SK-N-SH (cell line): Measurements from ENCODE around the gene BGN. TPM values are rescaled to one million over a fixed set of nuclear protein-coding genes. Genes with fewer than 3 reads are reported as not detected.

Experiments
- CTCF ChIA-PET: fragments of 300-600, 350-600 bp; formaldehyde crosslinking; extraction: SDS; loops from one replicate; lab custom pipeline; 2021; lab: Yijun Ruan, JAX
- POLR2A ChIA-PET: fragments of 350-600 bp; sonication (Branson Sonifier 250); formaldehyde crosslinking; extraction: SDS; loops from one replicate; lab custom pipeline; 2020; ENCODE audit warnings: antibody characterized with exemption, inconsistent platforms; lab: Yijun Ruan, JAX
- DNase-seq: peaks from one replicate; pipeline ENCODE4 v3.0.0; 2012
- H2AFZ ChIP-seq: fragments of 200-600 bp; sonication (generic); 2 replicates; pipeline ENCODE4 v1.8.1; 2016; ENCODE audit warnings: antibody characterized with exemption, mild to moderate bottlenecking, low read depth
- H3F3A ChIP-seq: fragments of 200-600 bp; sonication (generic); replicated peaks from 2 replicates; pipeline ENCODE3; 2016; ENCODE audit warnings: antibody characterized with exemption, mild to moderate bottlenecking; ENCODE audit not compliant: insufficient read depth
- H3K27ac ChIP-seq, 2 experiments: fragments of 200-500 bp in 1 of 2; fragments of 200-600 bp in 1 of 2; sonication (Bioruptor generic) in 1 of 2; sonication (generic), shearing (Covaris generic) in 1 of 2; 2 replicates each; pipeline versions ENCODE4 v1.5.1 to v1.6.1; 2014 to 2016; ENCODE audit warnings: low read depth in 2 of 2, inconsistent platforms in 1 of 2, low read length in 1 of 2, mild to moderate bottlenecking in 1 of 2, mixed read lengths in 1 of 2
- H3K27me3 ChIP-seq: fragments of 200-600 bp; sonication (generic), shearing (Covaris generic); 2 replicates; pipeline ENCODE4 v1.6.1; 2016; ENCODE audit warnings: mixed run types; ENCODE audit not compliant: insufficient read depth
- H3K36me3 ChIP-seq, 2 experiments: fragments of 200-500 bp in 1 of 2; fragments of 200-600 bp in 1 of 2; sonication (Bioruptor generic) in 1 of 2; sonication (generic) in 1 of 2; replicated peaks in 1 of 2; 2 replicates each; pipeline versions ENCODE3 to v1.5.1; 2014 to 2016; ENCODE audit warnings: low read length in 1 of 2, mild to moderate bottlenecking in 1 of 2; ENCODE audit not compliant: insufficient read depth in 2 of 2, control insufficient read depth in 1 of 2
- H3K4me1 ChIP-seq, 2 experiments: fragments of 200-500 bp in 1 of 2; fragments of 200-600 bp in 1 of 2; sonication (Bioruptor generic) in 1 of 2; sonication (generic), shearing (Covaris generic) in 1 of 2; 2 replicates each; pipeline versions ENCODE4 v1.5.1 to v1.6.1; 2014 to 2016; ENCODE audit warnings: low read depth in 1 of 2, low read length in 1 of 2, mixed run types in 1 of 2; ENCODE audit not compliant: insufficient read depth in 2 of 2, control insufficient read depth in 1 of 2
- H3K4me2 ChIP-seq: fragments of 200-600 bp; sonication (generic), shearing (Covaris generic); 2 replicates; pipeline ENCODE4 v1.6.1; 2017; ENCODE audit warnings: mixed run types
- H3K4me3 ChIP-seq, 2 experiments: fragments of 200-500 bp in 1 of 2; fragments of 200-600 bp in 1 of 2; sonication (Bioruptor generic) in 1 of 2; sonication (generic), shearing (Covaris generic) in 1 of 2; 2 replicates each; pipeline versions ENCODE4 v1.5.1 to v1.8.1; 2014 to 2016; ENCODE audit warnings: low read depth in 2 of 2, inconsistent platforms in 1 of 2, low read length in 1 of 2, mild to moderate bottlenecking in 1 of 2, mixed read lengths in 1 of 2, moderate library complexity in 1 of 2
- H3K79me2 ChIP-seq: fragments of 200-600 bp; sonication (generic); 2 replicates; pipeline ENCODE4 v1.8.1; 2017; ENCODE audit warnings: mild to moderate bottlenecking; ENCODE audit not compliant: insufficient read depth
- H3K9ac ChIP-seq: fragments of 200-600 bp; sonication (generic); 2 replicates; pipeline ENCODE4 v1.6.1; 2017; ENCODE audit warnings: mixed run types
- H3K9me2 ChIP-seq: fragments of 200-600 bp; sonication (generic); 2 replicates; pipeline ENCODE4 v1.6.1; 2017; ENCODE audit warnings: mixed run types
- H3K9me3 ChIP-seq: fragments of 200-600 bp; sonication (generic); 2 replicates; pipeline ENCODE4 v1.6.1; 2017; ENCODE audit warnings: mixed run types, mild to moderate bottlenecking, moderate library complexity
- H4K20me1 ChIP-seq: fragments of 200-600 bp; sonication (generic); 2 replicates; pipeline ENCODE4 v1.6.1; 2017; ENCODE audit warnings: mild to moderate bottlenecking, mixed run types; ENCODE audit not compliant: insufficient read depth
- CHD2 ChIP-seq: fragments of 150-350 bp; IDR thresholded peaks from 2 replicates; pipeline ENCODE4 v1.6.1; 2018; ENCODE audit warnings: low read length; ENCODE audit not compliant: partially characterized antibody
- FOXJ3 ChIP-seq: sonication (generic); formaldehyde crosslinking; IDR thresholded peaks from 2 replicates; pipeline ENCODE4 v1.5.1; 2020; ENCODE audit warnings: mild to moderate bottlenecking, missing genetic modification reagents
- GABPA ChIP-seq: IDR thresholded peaks from 2 replicates; pipeline ENCODE4 v1.4.0; 2012; ENCODE audit warnings: low read depth, mild to moderate bottlenecking
- MEF2A ChIP-seq: IDR thresholded peaks from 2 replicates; pipeline ENCODE4 v1.4.0; 2012; ENCODE audit warnings: low read depth, borderline replicate concordance
- MXI1 ChIP-seq: IDR thresholded peaks from 2 replicates; pipeline ENCODE4 v1.6.1; 2012; ENCODE audit warnings: mild to moderate bottlenecking, low read depth, low read length, improper control_type of control experiment
- NFIC ChIP-seq: IDR thresholded peaks from 2 replicates; pipeline ENCODE4 v1.4.0; 2012; ENCODE audit warnings: borderline replicate concordance
- POLR2AphosphoS5 ChIP-seq: IDR thresholded peaks from 2 replicates; pipeline ENCODE4 v1.6.1; 2012; ENCODE audit warnings: low read depth, low read length
- RCOR1 ChIP-seq: fragments of 150-350 bp; IDR thresholded peaks from 2 replicates; pipeline ENCODE4 v1.6.1; 2017; ENCODE audit warnings: antibody characterized with exemption, low read length
- RFX5 ChIP-seq: IDR thresholded peaks from 2 replicates; pipeline ENCODE4 v1.6.1; 2012; ENCODE audit warnings: mild to moderate bottlenecking, improper control_type of control experiment, low read length
- RXRA ChIP-seq: IDR thresholded peaks from 2 replicates; pipeline ENCODE4 v1.4.0; 2012; ENCODE audit warnings: low read depth, mild to moderate bottlenecking, borderline replicate concordance
- SIN3A ChIP-seq: IDR thresholded peaks from 2 replicates; pipeline ENCODE4 v1.6.1; 2012; ENCODE audit warnings: low read depth, mild to moderate bottlenecking, low read length, moderate library complexity, borderline replicate concordance
- SMC3 ChIP-seq: IDR thresholded peaks from 2 replicates; pipeline ENCODE4 v1.6.1; 2012; ENCODE audit warnings: low read depth, low read length, improper control_type of control experiment
- TEAD4 ChIP-seq: IDR thresholded peaks from 2 replicates; pipeline ENCODE4 v1.4.0; 2012; ENCODE audit warnings: mild to moderate bottlenecking, borderline replicate concordance; ENCODE audit not compliant: insufficient read depth
- YY1 ChIP-seq: IDR thresholded peaks from 2 replicates; pipeline ENCODE4 v1.4.0; 2012; ENCODE audit warnings: low read depth, mild to moderate bottlenecking
- WGBS: methylation state at CpG from one replicate; pipeline ENCODE4 v1.1.6; 2017; ENCODE audit warnings: low lambda C conversion rate; 5-methylcytosine and 5-hydroxymethylcytosine counted together
- polyA plus RNA-seq, 3 experiments: library from polyadenylated mRNA; depleted of rRNA; stranded (reverse); fragments of >200 nt; gene quantifications; 2 replicates each; pipeline ENCODE4 v1.2.3, GENCODE V29; 2012
- TF ChIP-seq, protein P1 (sequence below): IDR thresholded peaks from 2 replicates; pipeline ENCODE4; 2012
- TF ChIP-seq, protein P2 (sequence below): fragments of 200-600 bp; sonication (generic); IDR thresholded peaks from 2 replicates; pipeline ENCODE4 v1.6.1; 2017; ENCODE audit warnings: antibody characterized with exemption, mild to moderate bottlenecking, moderate library complexity
- TF ChIP-seq, protein P3 (sequence below): IDR thresholded peaks from 2 replicates; pipeline ENCODE4 v1.4.0; 2012; ENCODE audit warnings: low read depth
- TF ChIP-seq, protein P4 (sequence below): IDR thresholded peaks from 2 replicates; pipeline ENCODE4 v1.4.0; 2012; ENCODE audit warnings: low read depth, borderline replicate concordance
- TF ChIP-seq, protein P5 (sequence below): fragments of 150-350 bp; IDR thresholded peaks from 2 replicates; pipeline ENCODE4 v1.6.1; 2017; ENCODE audit warnings: antibody characterized with exemption, low read length, low read depth, borderline replicate concordance

BGN gene
- polyA plus RNA-seq, 1 of the 3 experiments (the other 2 are of a cell fraction): 28.9 TPM

DNA sequence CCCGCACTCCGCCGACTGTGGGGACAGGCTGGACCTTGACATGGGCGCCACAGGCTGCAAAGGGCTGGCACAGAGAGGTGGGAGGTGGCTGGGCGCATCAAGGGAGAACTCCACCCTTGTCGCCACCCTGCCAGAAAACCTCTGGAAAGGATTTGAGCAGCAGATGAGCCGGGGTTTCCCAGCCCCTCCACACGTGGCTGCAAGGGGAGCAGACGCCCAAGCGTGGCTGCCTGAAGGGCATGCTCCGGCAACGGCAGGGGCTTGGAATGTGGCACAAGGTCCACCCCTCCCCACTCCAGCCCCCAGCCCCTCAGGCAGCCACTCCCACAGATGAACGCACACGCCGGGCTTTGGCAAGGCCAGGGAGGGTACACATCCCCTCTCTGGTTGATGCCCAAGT, 4.6 kb downstream of the BGN start:
- Histone ChIP-seq H3K4me1 (peaks cover 0 to 29% of the 10 kb centered on the region in 2 experiments; a peak in 1 of 4 replicates), H3K27ac (peak overlapping the region in 1 of 2 experiments; percentile 81; a peak in 2 of 4 replicates), H3K9me2 (no peaks in the 10 kb centered on the region), H3K27me3 (no peaks in the 10 kb centered on the region), H4K20me1 (0 out of 2 replicates have a peak, but pooled peaks cover 10% of the 10 kb centered on the region), H3K9ac (no peak overlapping the region), H3K9me3 (no peaks in the 10 kb centered on the region), H3K4me2 (no peak overlapping the region), H3K79me2 (no peaks in the 10 kb centered on the region), H3F3A (peaks cover 4% of the 10 kb centered on the region), H3K4me3 (no peak overlapping the region), H2AFZ (no peak overlapping the region), H3K36me3 (no peaks in the 10 kb centered on the region)
- TF ChIP-seq RCOR1 (no peak), FOXJ3 (CRISPR knock-in tag) (no peak), NFIC (no peak), MEF2A (no peak), CHD2 (no peak), SMC3 (no peak), RXRA (no peak), MXI1 (no peak), POLR2AphosphoS5 (no peak), SIN3A (no peak), RFX5 (no peak), YY1 (no peak), GABPA (no peak), TEAD4 (no peak)
- TF ChIP-seq, protein P1, sequence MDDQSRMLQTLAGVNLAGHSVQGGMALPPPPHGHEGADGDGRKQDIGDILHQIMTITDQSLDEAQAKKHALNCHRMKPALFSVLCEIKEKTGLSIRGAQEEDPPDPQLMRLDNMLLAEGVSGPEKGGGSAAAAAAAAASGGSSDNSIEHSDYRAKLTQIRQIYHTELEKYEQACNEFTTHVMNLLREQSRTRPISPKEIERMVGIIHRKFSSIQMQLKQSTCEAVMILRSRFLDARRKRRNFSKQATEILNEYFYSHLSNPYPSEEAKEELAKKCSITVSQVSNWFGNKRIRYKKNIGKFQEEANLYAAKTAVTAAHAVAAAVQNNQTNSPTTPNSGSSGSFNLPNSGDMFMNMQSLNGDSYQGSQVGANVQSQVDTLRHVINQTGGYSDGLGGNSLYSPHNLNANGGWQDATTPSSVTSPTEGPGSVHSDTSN: no peak
- TF ChIP-seq, protein P2, sequence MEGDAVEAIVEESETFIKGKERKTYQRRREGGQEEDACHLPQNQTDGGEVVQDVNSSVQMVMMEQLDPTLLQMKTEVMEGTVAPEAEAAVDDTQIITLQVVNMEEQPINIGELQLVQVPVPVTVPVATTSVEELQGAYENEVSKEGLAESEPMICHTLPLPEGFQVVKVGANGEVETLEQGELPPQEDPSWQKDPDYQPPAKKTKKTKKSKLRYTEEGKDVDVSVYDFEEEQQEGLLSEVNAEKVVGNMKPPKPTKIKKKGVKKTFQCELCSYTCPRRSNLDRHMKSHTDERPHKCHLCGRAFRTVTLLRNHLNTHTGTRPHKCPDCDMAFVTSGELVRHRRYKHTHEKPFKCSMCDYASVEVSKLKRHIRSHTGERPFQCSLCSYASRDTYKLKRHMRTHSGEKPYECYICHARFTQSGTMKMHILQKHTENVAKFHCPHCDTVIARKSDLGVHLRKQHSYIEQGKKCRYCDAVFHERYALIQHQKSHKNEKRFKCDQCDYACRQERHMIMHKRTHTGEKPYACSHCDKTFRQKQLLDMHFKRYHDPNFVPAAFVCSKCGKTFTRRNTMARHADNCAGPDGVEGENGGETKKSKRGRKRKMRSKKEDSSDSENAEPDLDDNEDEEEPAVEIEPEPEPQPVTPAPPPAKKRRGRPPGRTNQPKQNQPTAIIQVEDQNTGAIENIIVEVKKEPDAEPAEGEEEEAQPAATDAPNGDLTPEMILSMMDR: no peak
- TF ChIP-seq, protein P3, sequence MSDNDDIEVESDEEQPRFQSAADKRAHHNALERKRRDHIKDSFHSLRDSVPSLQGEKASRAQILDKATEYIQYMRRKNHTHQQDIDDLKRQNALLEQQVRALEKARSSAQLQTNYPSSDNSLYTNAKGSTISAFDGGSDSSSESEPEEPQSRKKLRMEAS: no peak
- TF ChIP-seq, protein P4, sequence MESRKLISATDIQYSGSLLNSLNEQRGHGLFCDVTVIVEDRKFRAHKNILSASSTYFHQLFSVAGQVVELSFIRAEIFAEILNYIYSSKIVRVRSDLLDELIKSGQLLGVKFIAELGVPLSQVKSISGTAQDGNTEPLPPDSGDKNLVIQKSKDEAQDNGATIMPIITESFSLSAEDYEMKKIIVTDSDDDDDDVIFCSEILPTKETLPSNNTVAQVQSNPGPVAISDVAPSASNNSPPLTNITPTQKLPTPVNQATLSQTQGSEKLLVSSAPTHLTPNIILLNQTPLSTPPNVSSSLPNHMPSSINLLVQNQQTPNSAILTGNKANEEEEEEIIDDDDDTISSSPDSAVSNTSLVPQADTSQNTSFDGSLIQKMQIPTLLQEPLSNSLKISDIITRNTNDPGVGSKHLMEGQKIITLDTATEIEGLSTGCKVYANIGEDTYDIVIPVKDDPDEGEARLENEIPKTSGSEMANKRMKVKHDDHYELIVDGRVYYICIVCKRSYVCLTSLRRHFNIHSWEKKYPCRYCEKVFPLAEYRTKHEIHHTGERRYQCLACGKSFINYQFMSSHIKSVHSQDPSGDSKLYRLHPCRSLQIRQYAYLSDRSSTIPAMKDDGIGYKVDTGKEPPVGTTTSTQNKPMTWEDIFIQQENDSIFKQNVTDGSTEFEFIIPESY: no peak
- TF ChIP-seq, protein P5, sequence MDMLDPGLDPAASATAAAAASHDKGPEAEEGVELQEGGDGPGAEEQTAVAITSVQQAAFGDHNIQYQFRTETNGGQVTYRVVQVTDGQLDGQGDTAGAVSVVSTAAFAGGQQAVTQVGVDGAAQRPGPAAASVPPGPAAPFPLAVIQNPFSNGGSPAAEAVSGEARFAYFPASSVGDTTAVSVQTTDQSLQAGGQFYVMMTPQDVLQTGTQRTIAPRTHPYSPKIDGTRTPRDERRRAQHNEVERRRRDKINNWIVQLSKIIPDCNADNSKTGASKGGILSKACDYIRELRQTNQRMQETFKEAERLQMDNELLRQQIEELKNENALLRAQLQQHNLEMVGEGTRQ: no peak
- ChIA-PET CTCF (interaction anchor here (1.4 to 3.3 kb wide), 2 partner anchors 28 to 38 kb away, joined by 3 to 30 read pairs; partner anchors contain the start of gene HAUS7), POLR2A (no interaction called here)
- peak; percentile 68 for DNase-seq
- 90% methylated on average over 2 of the region's 15 CpGs for WGBS
